CD4-positive, alpha-beta T cell treated with Interleukin-6 at 100 ng/mL for 8 hours (primary cell): ENCODE results near the gene CMTM2.
"Not testable (repeated sequence)": the region's sequence is repeated elsewhere in the genome, so short reads cannot be mapped to it uniquely, and the experiment has no call there.

ENCODE experiments used
- DNase-seq: peaks from one replicate; pipeline ENCODE4 v3.0.0-alpha.2; 2020; ENCODE audit warnings: mixed read lengths, low spot score

The CMTM2 gene

DNA sequence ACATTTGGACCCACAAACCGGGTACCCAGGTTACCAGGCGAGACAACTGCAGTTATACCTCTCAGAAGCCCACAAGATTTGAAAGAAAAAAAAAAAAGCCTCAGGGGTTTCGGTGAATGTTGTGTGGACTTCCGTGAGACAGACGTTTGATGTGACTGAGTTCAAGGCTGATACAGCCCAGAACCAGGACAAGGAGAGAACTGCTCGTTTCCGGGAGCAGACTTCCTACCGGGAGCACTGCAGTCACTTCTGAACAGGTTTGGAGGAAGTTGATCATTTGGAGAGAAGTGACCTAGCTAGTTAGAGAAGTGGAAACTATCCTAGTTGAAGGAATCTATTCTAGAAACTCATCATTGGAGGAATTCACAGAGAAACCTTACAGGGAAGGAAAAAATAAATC lies 26.0 kb upstream of the CMTM2 start:
- DNase-seq, result no peak

DNA sequence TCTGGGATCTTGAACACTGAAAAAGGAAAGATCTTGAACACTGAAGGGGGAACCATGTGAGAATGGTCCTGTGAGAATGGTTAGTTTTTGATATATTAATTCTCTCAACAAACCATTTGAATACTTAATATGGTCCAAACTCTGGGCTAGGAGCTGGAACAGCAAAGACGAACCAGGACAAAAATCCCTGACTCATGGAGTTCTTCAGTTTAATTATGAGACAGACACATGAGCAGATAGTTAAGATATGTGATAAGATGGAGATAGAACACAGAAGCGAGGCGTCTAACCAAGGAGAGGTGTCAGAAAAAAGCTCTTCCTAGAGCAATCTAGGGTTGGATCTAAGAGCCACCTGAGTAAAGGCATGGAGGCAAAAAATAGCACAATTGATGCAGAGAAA lies 25.2 kb upstream of the CMTM2 start:
- no peak for DNase-seq

DNA sequence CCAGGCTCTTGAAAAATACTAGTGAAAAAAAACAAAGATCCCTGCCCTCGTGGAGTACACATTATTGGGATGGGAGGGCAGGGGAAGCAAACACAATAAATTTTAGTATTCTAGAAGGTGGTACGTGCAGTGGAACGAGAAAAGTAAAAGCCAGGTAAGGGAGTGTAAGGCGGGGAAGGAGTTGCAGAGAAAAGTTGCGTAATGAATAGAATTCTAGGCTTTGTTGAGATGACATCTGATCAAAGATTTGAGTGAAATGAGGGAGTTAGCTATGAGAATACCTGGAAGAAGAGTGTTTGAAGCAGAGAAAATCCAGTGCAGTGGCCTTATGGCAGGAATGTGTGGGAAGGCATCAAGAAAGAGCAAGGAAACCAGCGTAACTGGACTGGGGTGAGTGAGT lies 24.8 kb upstream of the CMTM2 start:
- no peak for DNase-seq

DNA sequence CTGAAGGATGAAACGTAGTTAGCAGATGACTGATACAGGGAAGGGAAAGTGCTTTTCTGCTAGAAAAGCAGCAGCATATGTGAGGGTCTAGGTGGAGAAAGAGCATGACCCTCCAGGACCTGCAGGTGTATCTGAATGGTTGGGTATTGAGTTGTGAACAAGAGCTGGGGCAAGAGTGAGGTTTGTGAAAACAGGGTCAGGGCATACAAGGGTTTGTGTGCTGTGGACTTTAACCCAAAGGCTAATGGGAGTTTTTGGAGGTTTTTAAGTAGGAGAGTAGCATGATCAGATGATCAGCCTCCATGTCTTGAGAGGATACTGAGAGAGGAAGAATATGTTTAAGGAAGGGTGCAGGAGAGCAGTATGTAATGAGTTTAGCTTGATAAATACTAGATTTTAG lies 19.2 kb upstream of the CMTM2 start:
- DNase-seq, result no peak

DNA sequence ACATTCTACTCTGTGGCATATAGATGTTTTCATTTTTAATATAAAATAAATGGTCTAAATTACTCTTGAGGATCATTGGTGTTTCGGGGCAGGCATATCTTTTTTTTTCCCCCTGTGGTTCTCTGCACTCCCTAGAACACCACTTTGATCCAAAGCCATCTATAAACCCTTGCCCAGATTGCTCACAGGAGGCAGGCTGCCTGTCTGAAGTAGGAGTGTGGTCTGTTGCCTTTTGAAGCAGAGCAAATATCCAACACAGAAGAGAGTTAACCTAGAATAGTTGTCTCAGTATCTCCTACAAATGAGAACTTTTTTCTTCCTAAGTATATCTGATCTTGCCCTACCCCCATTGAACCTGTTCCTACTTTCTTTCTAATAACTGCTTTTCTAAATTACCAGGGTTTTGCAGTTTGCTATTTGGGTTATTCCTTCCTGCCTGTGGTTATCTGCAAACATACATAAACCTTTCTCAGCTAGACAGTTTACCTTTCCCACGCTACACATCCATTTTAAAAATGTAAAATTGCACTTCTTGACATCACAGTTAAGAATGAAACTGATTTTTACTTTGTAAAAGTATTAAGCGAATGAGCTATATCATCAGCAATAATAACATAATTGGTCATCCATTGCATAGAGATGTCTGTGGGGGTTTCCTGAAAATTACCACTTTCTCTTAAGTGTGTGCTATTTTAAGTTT lies 17.7 kb upstream of the CMTM2 start:
- DNase-seq, result no peak

DNA sequence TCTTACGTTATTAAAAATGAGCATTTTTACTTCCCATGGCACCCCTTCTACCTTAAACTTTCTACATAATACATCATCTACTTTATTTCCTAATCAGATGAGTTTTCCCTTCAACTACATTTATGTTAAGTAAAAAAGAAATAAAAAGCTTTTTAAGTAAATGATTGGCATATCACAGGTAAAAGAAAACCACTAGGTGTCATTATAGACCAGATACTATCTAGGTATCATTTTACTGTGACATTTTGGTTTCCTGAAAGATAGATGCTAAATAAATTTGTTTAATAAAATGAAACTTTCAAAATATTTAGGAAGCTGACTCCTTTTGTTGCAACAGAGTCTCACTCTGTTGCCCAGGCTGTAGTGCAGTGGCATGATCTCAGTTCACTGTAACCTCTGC lies 16.9 kb upstream of the CMTM2 start:
- no peak for DNase-seq

DNA sequence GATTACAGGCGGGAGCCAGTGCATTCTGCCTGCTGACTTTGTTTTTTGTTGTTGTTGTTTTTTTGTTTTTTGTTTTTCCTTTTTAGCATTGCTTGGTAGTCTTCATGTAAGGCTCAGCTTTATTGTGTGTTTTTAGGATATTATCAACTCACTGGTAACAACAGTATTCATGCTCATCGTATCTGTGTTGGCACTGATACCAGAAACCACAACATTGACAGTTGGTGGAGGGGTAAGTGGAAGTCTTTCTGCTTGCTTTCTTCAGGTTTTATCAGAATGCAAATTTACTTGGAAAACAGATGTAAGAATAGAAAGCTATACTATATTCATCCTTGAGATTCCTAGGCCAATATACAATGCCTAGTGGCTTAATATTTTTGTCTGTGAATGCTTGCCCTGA lies 16.3 kb upstream of the CMTM2 start:
- no peak for DNase-seq

DNA sequence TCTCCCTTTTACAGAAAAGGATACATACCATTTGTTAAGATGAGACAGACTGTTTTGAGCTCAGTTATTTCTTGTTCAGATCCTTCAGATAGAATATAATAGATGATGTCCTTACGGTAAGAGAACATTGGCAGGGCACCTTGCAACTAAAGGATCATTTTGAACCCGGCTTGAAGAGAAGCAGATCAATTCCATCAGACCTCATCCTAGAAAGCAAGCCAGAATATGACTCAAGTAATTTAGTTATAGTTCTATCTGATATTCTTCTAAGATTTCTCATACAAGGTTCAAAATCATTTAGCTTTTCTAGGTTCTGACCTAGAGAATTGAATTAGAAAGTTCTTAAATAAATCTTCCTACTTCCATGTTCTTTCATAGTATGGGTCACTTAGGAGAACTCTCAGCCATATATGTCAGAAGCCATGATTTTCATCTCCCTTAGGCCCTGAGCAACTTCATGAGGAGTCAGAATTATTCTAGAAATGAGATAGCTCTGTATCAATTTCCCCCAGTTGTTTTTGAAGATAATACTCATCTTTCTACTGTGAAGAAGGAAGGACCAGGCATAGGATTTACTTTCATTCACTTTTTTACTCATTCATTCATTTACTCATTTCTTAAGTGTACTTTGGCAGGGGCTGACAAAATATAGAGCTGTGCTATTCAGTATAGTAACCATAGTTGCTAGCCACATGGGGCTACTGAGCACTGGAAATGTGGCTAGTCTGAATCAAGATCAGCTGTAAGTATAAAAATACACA lies 15.5 kb upstream of the CMTM2 start:
- no peak for DNase-seq

DNA sequence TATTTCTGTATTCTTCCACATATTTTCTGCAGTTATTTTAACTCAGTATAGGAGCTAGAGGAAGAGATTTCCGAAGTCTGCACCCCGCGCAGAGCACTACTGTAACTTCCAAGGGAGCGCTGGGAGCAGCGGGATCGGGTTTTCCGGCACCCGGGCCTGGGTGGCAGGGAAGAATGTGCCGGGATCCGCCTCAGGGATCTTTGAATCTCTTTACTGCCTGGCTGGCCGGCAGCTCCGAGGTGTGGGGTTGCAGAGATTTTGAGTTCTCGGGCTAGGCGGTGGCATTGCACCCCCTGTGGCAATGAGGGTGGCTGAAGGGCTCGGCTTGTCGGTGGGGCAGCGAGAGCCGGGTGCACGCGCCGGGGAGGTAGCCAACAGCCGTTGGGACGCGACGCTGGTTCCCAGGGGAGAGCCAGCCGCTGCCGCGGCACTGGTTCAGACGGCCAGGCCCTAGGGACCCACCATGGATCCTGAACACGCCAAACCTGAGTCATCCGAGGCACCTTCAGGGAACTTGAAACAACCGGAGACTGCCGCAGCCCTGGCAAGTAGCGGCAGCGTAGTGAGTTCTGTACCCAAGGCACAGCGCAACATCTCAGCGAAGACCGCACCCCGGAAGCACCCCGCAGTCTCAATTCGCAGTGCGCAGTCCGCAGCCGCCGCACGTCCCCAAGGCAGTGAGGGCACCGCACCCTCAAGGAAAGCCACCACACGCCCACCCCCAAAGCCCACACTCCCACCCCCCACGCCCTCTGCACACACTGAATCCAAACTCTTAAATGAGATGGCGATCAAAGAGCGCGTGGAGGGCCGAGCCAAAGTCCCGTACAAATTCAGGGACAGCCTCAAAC lies 13.0 kb upstream of the CMTM2 start, which contains the start of gene CMTM1:
Gene CMTM1, plus strand, starts transcription at position 389 of the 851 bp plus-strand sequence. Its CDS starts 75 bp downstream, at position 464.
- no peak for DNase-seq

DNA sequence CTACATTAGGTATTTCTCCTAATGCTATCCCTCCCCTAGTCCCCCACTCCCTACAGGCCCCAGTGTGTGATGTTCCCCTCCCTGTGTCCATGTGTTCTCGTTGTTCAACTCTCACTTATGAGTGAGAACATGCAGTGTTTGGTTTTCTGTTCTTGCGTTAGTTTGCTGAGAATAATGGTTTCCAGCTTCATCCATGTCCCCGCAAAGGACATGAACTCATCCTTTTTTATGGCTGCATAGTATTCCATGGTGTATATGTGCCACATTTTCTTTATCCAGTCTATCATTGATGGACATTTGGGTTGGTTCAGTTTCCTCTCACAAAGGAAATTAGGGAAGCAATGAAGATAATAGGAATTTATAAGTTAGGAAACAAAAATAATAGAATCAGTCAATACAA lies 12.0 kb upstream of the CMTM2 start:
- DNase-seq, result not testable (repeated sequence)

DNA sequence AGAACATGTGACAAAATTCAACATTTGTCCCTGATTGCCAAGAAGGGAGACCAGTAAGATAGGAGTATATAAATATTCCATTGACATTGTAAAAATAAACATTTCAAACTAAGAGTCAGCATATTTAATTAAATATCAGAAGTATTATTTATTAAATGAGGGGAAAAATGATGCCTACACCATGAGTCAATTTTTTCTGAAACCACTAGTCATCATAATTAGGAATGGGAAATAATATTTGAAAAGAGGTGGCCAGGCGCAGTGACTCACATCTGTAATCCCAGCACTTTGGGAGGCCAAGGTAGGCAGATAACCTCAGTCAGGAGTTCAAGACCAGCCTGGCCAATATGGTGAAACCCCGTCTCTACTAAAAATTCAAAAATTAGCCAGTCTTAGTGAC lies 10.9 kb upstream of the CMTM2 start:
- no peak for DNase-seq

DNA sequence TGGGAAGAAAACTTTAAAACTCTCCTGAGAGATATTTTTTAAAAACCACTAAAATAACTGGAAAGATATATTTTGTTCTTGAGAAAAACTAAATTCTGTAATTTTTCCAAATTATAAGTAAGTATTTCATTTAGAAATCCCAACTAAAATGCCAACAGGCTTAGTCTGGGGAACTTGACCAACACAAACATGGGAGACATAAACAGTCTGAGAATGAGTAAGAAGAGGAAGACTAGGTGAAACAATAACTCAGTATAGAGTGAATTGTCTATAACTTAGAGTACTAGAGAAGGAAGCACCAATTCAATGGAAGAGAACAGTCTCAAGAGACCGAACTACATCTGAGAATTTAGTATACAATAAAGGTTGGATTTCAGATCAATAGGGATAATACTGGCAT lies 10.1 kb upstream of the CMTM2 start:
- no peak for DNase-seq

DNA sequence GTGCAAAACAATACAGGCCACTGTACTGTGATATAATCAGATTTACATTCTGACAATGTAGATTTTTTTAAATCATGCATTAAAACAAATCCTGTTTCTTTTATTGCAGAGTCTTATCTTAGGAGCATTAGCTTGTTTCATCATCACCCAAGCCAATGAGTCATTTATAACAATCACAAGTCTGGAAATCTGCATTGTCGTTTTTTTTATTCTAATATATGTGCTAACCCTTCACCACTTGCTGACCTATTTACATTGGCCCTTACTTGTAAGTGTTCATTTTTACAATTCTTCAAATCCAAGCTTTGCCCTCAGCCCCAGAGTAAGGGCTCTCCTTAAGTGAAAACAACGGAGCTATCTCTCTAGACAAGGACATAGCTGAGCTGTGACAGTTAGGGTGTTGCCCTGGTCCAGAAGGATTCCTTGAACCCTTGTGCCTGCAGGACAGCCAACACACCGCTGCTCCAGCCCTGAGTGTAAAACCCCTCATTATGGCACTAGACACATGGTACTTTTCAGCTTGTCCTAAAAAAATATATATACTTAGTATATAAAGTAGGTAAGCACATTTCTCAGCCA lies 9.3 kb upstream of the CMTM2 start:
- DNase-seq, result no peak

DNA sequence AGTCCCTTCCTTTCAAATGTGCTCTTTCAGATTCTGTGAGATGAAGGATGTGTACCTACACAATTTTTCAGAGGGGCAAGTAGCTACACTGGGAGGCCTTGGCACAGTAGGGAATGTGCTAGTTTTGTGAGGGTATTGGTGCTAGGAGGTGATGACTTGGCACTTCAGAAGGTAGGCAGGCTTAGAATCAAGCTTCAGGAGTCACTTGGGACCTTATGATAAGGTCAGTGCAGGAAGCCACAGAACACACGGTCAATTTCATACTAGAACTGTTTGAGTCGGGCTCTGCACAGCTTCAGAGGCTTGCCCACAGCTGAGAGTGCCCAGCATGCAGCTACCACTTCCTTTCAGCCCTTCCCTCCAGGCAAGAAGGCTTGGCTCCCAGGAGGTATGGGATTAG lies 6.9 kb upstream of the CMTM2 start:
- DNase-seq, result no peak

DNA sequence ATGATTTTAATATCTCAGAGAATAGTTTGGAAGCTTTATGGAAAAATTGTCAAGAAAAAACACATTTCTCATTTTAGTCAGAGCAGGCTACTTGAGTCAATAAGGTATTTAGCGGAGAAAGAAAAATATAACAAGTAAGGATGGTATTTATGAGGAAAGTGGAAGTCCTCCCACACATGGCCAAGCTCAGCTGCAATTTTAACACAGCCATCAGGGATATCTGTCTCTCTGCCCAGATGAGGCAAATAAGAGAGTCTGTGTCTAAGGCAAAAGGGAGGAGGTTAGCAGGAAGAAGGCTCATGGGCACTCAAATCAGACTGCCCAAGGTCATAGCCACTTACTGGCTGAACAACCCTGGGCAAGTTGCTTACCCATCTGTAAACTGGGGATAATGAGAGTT lies 5.2 kb upstream of the CMTM2 start:
- no peak for DNase-seq

DNA sequence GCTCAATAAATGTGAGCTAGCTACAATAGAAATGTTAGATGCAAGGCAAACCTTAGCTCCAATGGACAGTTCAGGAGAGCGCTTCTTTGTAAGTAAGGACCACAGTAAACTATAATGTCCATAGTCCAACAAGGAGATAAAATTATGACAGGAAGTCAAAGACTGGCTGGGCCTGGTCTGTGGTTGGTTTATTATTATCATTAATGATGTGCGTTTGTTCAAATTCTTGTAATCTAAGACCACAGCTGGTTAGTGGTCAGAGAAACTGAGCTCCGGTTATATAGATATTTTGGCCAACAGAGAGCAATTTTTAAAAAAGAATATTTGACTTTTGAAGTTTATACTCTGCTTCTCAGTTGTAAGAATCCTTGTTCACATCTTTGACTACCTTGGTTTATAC lies 4.7 kb upstream of the CMTM2 start:
- no peak for DNase-seq

DNA sequence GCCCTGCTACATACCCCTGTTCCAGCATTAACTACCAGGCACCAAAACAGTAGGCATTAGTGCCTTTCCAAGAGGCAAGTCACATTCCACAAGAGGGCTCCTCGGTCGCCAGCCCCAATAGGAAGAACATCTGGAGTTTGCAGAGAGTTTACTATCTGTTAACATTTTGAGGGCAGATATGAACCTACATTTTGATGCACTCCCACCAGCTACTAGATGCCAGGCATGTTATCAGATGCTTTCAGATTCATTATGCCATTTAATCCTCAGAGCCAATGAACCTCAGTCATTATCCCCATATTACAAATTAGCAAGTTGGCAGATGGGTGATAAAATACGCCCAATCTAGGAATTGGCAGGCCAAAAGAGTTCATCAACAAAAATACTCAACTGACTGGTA lies 4.2 kb upstream of the CMTM2 start:
- DNase-seq, result no peak

DNA sequence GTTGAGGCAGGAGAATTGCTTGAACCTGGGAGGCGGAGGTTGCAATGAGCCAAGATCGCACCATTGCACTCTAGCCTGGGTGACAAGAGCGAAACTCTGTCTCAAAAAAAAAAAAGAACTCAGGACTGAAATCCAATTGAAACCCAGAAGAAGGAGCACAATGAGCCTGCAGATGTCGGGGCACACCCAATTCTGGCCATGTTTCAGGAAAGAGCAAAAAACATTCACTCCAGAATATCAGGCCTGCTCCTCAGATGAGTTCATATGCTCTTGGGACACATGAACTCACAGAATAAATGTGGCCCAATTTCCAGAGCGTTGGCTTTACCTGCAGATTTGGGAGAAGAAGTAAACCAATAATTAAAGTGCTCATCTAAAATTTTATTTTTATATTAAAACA lies 3.0 kb upstream of the CMTM2 start:
- DNase-seq, result no peak

DNA sequence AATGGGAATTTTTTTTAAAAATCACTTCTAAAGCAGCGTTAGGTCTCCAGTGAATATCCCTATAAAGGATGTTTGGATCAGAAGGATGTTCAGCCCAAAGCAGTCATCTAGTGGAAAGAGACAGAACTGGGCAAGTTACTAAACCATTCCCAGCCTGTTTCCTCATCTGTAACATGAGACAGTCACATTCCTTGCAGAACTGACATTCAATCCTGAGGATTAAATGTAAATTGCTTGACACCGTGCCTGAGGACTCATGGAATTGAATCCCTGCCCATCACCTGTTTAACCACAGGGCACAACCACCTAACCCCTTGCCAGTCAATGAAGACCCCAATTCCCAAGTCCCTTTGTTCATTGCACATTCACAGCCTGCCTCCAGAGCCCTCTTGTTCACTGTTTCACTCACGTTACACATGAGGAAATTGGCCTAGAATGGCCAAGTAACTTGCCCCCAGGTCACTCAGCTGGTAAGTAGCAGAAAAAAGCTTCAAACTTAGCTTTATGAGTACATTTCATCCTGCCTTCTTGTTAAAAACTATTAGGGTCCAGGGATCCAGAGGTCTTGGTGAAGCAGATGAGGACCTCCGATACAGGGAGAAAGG lies 1.4 kb downstream of the CMTM2 start:
- no peak for DNase-seq

DNA sequence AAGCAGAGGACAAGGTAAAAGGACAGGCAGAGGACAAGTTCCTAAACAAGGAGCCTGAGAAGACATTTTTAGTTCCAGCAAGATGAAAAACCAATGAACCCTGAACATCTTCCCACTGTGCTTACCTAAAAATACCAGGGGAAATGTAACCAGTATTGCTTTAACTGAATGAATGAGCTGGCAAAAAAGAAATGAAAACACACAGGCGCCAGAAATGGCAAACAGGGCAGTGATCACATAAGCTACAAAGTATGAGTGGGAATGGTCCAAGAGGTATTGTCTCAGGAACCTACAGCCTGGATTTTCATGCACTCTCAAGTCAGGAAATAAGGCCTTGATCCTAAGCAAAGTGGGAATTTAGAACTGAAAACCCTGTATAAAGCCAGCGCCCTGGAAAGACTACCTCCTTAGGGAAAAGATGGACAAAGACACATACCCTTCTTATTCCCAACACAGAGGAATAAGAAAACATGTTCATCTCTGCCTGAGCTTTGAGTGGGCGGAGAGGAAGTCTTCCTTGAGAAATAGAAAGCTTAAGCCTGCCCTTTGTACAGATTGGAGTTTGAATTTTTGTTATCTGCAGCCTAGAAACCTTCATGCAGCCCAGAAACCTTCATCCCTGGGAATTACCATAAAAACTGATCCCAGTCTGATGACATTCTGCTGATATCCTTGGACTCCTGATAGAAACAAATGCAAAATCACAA lies 2.1 kb downstream of the CMTM2 start:
- no peak for DNase-seq

DNA sequence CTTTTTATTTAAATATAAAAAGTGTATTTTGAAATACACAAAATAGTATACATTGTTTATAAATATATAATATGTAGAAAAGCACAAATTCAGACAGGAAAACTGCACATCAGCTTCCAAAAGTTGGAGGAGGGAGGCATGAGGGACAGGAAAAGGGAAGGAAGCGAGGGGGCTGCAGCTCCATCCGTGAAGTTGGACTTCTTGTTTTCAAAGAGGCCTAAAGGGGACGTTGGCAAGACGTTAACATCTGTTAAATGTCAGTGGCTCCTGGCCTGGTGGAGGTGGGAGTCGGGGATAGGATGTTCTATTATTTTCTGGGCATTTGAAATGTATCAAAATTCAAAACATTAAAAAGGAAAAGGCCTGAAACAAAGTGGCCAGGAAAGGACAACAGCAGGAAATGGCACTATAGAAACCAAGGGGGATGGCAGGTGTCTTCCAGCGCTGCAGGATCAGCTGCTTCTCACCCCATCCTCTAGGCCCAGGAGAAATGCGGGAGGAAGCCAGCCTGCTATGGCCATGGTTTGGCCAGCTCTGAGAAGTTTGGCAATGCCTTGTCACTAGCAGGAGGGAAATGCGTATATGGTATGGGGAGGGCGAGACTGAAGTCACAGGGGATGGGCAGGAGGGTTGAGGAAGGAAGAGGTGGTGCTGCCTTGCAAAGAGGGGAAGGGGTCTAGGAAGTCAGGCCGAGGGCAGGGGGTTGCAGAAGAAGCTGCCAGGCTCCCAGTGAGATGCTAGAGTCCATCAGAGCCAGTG lies 6.4 kb downstream of the CMTM2 start:
- DNase-seq, result no peak
